Measurements from ENCODE around the gene BMERB1. TPM values are rescaled to one million over a fixed set of nuclear protein-coding genes. Genes with fewer than 3 reads are reported as not detected.

The BMERB1 gene
- total RNA-seq, 1 experiment from 2014 or later = 3.8 TPM

GRCh38 chr16:15490123-15490711, 55.8 kb downstream of the BMERB1 start:
- peak overlapping the region; percentile 62; the same call in 1 of the 2 replicates for H3K9ac ChIP-seq (ENCODE audit: low read length)
- H3K9me2 ChIP-seq (replicated peaks; ENCODE audit: low read length) = no peaks in the 10 kb centered on the region
- CTCF ChIA-PET = no interaction called here
- peak overlapping the region; percentile 75; the same call in 1 of the 2 replicates for H3K4me2 ChIP-seq (ENCODE audit: low read length)
- H3F3A ChIP-seq (ENCODE audit: low read length, unreplicated experiment) = no peaks in the 10 kb centered on the region
- no peaks in the 10 kb centered on the region for H3K36me3 ChIP-seq (ENCODE audit: low read depth, low read length)
- no peak overlapping the region for H2AFZ ChIP-seq (ENCODE audit: low read length)
- no TSS peak for BruUV-seq (replicated peaks)
- TF ChIP-seq CTCF (conservative IDR thresholded peaks at IDR 0.05; ENCODE audit: low read depth, low read length) (no peak), EZH2 (IDR thresholded peaks at IDR 0.05; ENCODE audit: low read length, unreplicated experiment) (no peak), EZH2phosphoT487 (IDR thresholded peaks at IDR 0.05; ENCODE audit: borderline replicate concordance, low read length) (no peak)
- no peak overlapping the region for H3K4me3 ChIP-seq (ENCODE audit: low read length)
- H3K9me3 ChIP-seq (ENCODE audit: low read length) = no peaks in the 10 kb centered on the region
- ATAC-seq = no peak
- peaks cover 21% of the 10 kb centered on the region for H3K4me1 ChIP-seq (ENCODE audit: insufficient read depth, low read length)
- no peak for DNase-seq
- H4K20me1 ChIP-seq (ENCODE audit: low read length) = no peaks in the 10 kb centered on the region
- H3K79me2 ChIP-seq (ENCODE audit: low read length) = no peaks in the 10 kb centered on the region
- H3K27me3 ChIP-seq (ENCODE audit: low read length) = no peaks in the 10 kb centered on the region
- H3K27ac ChIP-seq (ENCODE audit: low read length) = peak overlapping the region; percentile 93
- POLR2A ChIA-PET (ENCODE audit: unreplicated experiment) = no interaction called here
- intact Hi-C loops (cut with micrococcal nuclease) = no loop called here

GRCh38 chr16:15491411-15491810, 57.0 kb downstream of the BMERB1 start:
- POLR2A ChIA-PET (ENCODE audit: unreplicated experiment) = no interaction called here
- no peaks in the 10 kb centered on the region for H3K27me3 ChIP-seq (ENCODE audit: low read length)
- H3K4me3 ChIP-seq (ENCODE audit: low read length) = no peak overlapping the region
- H3K9me3 ChIP-seq (ENCODE audit: low read length) = no peaks in the 10 kb centered on the region
- no peak overlapping the region for H3K9ac ChIP-seq (ENCODE audit: low read length)
- CTCF ChIA-PET = no interaction called here
- ATAC-seq (no peak), DNase-seq (no peak)
- H3K4me2 ChIP-seq (ENCODE audit: low read length) = no peak overlapping the region
- no TSS peak for BruUV-seq (replicated peaks)
- H3F3A ChIP-seq (ENCODE audit: low read length, unreplicated experiment) = no peaks in the 10 kb centered on the region
- no peak overlapping the region for H3K27ac ChIP-seq (ENCODE audit: low read length)
- no peaks in the 10 kb centered on the region for H3K36me3 ChIP-seq (ENCODE audit: low read depth, low read length)
- intact Hi-C loops (cut with micrococcal nuclease) = no loop called here
- no peaks in the 10 kb centered on the region for H3K79me2 ChIP-seq (ENCODE audit: low read length)
- TF ChIP-seq EZH2phosphoT487 (IDR thresholded peaks at IDR 0.05; ENCODE audit: borderline replicate concordance, low read length) (no peak), EZH2 (IDR thresholded peaks at IDR 0.05; ENCODE audit: low read length, unreplicated experiment) (no peak), CTCF (conservative IDR thresholded peaks at IDR 0.05; ENCODE audit: low read depth, low read length) (no peak)
- H2AFZ ChIP-seq (ENCODE audit: low read length) = no peak overlapping the region
- peaks cover 21% of the 10 kb centered on the region for H3K4me1 ChIP-seq (ENCODE audit: insufficient read depth, low read length)
- H3K9me2 ChIP-seq (replicated peaks; ENCODE audit: low read length) = no peaks in the 10 kb centered on the region
- H4K20me1 ChIP-seq (ENCODE audit: low read length) = no peaks in the 10 kb centered on the region

- Histone ChIP-seq H3K27me3 (ENCODE audit: low read length) (no peaks in the 10 kb centered on the region), H3K36me3 (ENCODE audit: low read depth, low read length) (no peaks in the 10 kb centered on the region), H3K4me1 (ENCODE audit: insufficient read depth, low read length) (peaks cover 21% of the 10 kb centered on the region), H3F3A (ENCODE audit: low read length, unreplicated experiment) (no peaks in the 10 kb centered on the region), H3K4me2 (ENCODE audit: low read length) (no peak overlapping the region), H2AFZ (ENCODE audit: low read length) (no peak overlapping the region), H3K4me3 (ENCODE audit: low read length) (no peak overlapping the region), H3K9me3 (ENCODE audit: low read length) (no peaks in the 10 kb centered on the region), H3K79me2 (ENCODE audit: low read length) (no peaks in the 10 kb centered on the region), H3K9ac (ENCODE audit: low read length) (no peak overlapping the region), H3K9me2 (replicated peaks; ENCODE audit: low read length) (no peaks in the 10 kb centered on the region), H3K27ac (ENCODE audit: low read length) (no peak overlapping the region), H4K20me1 (ENCODE audit: low read length) (no peaks in the 10 kb centered on the region)
- intact Hi-C loops (cut with micrococcal nuclease) = no loop called here
- no TSS peak for BruUV-seq (replicated peaks)
- DNase-seq (no peak), ATAC-seq (no peak)
- CTCF ChIA-PET = no interaction called here
- POLR2A ChIA-PET (ENCODE audit: unreplicated experiment) = no interaction called here
- TF ChIP-seq EZH2 (IDR thresholded peaks at IDR 0.05; ENCODE audit: low read length, unreplicated experiment) = no peak
Measured at GRCh38 chr16:15492091-15492740, 57.8 kb downstream of the BMERB1 start.
